Neural crest cell (in vitro differentiated cells): ENCODE results near the gene DGCR8. TPM values are rescaled to one million over a fixed set of nuclear protein-coding genes. Genes with fewer than 3 reads are reported as not detected.

Experiments used
- DNase-seq: peaks from one replicate; pipeline ENCODE4 v3.0.0; 2021; ENCODE audit warnings: low read depth, mixed read lengths, low spot score
- H3K27ac Mint-ChIP-seq: one replicate; pipeline ENCODE4 v1.8.0; 2021; ENCODE audit warnings: mild to moderate bottlenecking, mixed read lengths; ENCODE audit not compliant: unreplicated experiment
- H3K27me3 Mint-ChIP-seq: 2 replicates; pipeline ENCODE4 v1.8.0; 2021; ENCODE audit warnings: low read depth, mild to moderate bottlenecking, mixed read lengths
- H3K36me3 Mint-ChIP-seq: 2 replicates; pipeline ENCODE4 v1.8.0; 2021; ENCODE audit warnings: low read depth, mild to moderate bottlenecking, mixed read lengths
- H3K4me1 Mint-ChIP-seq: 2 replicates; pipeline ENCODE4 v1.8.0; 2021; ENCODE audit warnings: mixed read lengths
- H3K4me3 Mint-ChIP-seq: one replicate; pipeline ENCODE4 v1.8.0; 2021; ENCODE audit warnings: mild to moderate bottlenecking, mixed read lengths
- H3K9me3 Mint-ChIP-seq: 2 replicates; pipeline ENCODE4 v1.8.0; 2021; ENCODE audit warnings: mixed read lengths
- total RNA-seq: library from RNA; stranded (reverse); gene quantifications from 2 replicates; pipeline ENCODE4 v1.2.1, GENCODE V29; 2021
- TF ChIP-seq, protein P1 (sequence below): fragments of 200-600 bp; sonication (generic); conservative IDR thresholded peaks from 2 replicates; pipeline ENCODE4 v1.5.0; 2021; ENCODE audit warnings: antibody characterized with exemption, mild to moderate bottlenecking

Gene DGCR8
- total RNA-seq, 1 donor from 2014 or later: 86.5 TPM

DNA sequence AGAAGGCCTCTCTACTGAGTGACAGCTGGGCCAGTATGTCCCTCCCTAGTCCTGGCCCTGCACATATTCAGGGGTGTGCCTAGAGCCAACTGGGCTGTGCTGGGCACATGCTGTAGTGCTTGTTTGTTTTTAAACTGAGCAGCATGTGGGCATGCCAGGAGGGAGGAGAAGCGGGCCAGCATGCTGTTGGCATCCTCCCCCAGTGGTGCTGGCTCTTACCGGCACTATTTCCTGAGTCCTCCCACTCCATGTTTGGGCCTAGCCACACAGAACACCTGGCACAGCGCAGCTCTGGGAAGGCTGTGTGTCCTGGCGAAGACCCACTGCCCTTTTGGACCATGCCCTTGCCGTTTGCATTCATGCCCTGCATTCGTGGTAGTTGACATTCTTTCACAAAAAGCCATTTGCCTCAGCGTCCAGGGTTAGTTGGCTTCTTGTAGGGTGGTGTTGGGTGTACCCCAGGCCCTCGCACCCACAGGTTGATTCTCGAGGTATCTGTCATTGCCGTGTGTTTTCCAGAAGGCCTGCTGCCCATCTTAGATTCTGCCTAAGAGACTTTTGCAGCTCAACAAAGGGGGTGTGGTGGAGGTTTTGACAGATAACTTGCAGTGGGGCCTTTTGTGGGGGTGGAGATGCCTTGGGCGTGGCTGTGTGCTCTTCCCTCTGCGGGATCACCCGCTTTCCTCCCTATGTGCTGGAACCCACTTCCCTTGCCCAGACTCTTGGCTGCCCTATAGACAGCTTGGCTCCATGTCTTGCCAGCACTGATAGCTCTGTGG, 13.6 kb downstream of the DGCR8 start:
- H3K9me3 Mint-ChIP-seq: no peaks in the 10 kb centered on the region
- no peak overlapping the region for H3K27ac Mint-ChIP-seq
- no peak for DNase-seq
- H3K27me3 Mint-ChIP-seq: no peaks in the 10 kb centered on the region
- H3K4me1 Mint-ChIP-seq: no peaks in the 10 kb centered on the region
- no peak overlapping the region for H3K4me3 Mint-ChIP-seq
- TF ChIP-seq, protein P1, sequence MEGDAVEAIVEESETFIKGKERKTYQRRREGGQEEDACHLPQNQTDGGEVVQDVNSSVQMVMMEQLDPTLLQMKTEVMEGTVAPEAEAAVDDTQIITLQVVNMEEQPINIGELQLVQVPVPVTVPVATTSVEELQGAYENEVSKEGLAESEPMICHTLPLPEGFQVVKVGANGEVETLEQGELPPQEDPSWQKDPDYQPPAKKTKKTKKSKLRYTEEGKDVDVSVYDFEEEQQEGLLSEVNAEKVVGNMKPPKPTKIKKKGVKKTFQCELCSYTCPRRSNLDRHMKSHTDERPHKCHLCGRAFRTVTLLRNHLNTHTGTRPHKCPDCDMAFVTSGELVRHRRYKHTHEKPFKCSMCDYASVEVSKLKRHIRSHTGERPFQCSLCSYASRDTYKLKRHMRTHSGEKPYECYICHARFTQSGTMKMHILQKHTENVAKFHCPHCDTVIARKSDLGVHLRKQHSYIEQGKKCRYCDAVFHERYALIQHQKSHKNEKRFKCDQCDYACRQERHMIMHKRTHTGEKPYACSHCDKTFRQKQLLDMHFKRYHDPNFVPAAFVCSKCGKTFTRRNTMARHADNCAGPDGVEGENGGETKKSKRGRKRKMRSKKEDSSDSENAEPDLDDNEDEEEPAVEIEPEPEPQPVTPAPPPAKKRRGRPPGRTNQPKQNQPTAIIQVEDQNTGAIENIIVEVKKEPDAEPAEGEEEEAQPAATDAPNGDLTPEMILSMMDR: no peak
- peaks cover 41% of the 10 kb centered on the region for H3K36me3 Mint-ChIP-seq

DNA sequence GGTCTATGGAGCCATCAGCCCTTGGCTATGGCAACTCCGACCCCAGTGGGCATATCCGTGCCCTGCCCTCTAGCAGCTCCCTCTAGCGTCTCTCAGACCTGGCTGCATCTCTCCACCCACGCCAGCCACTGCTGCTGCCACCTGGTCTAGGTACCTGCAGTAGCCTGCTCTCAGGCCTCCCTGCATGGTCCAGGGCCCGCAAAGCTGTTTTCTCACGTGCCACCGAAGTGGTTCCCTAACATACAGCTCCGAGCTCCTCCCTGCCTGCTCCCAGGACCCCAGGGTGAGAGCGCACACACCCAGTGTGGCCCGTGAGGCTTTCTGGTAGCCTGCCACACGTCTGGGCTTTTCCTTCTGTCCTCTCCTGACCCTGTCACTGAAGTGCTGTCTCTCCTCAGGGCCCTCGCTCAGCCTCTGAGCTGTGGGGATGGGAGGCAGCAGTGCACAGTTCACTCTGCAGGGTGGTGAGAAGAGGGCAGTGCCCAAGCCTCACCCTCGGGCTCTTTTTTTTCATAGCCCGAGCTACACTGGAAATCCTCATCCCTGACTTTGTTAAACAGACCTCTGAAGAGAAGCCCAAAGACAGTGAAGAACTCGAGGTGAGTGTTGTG, 14.3 kb downstream of the DGCR8 start:
- peaks cover 41% of the 10 kb centered on the region for H3K36me3 Mint-ChIP-seq
- no peak overlapping the region for H3K27ac Mint-ChIP-seq
- no peaks in the 10 kb centered on the region for H3K27me3 Mint-ChIP-seq
- no peak overlapping the region for H3K4me3 Mint-ChIP-seq
- TF ChIP-seq, protein P1: no peak
- DNase-seq: no peak
- no peaks in the 10 kb centered on the region for H3K9me3 Mint-ChIP-seq
- H3K4me1 Mint-ChIP-seq: no peaks in the 10 kb centered on the region

DNA sequence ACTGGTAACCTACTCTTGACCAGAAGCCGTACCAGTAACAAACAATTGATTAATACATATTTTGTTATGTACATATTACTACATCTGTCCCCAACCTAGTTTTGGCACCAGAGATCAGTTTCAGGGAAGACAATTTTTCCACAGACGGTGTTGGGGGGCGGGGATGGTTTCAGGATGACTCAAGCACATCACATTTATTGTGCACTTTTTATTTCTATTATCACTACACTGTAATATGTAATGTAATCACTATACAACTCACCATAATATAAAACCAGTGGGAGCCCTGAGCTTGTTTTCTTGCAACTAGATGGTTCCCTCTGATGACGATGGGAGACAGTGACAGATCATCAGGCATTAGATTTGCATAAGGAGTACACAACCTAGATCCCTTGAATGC, 15.5 kb downstream of the DGCR8 start:
- Mint-ChIP-seq H3K36me3 (peaks cover 38% of the 10 kb centered on the region), H3K4me3 (no peak overlapping the region), H3K27me3 (no peaks in the 10 kb centered on the region), H3K9me3 (no peaks in the 10 kb centered on the region), H3K4me1 (no peaks in the 10 kb centered on the region), H3K27ac (no peak overlapping the region)
- TF ChIP-seq, protein P1: no peak
- DNase-seq: no peak

DNA sequence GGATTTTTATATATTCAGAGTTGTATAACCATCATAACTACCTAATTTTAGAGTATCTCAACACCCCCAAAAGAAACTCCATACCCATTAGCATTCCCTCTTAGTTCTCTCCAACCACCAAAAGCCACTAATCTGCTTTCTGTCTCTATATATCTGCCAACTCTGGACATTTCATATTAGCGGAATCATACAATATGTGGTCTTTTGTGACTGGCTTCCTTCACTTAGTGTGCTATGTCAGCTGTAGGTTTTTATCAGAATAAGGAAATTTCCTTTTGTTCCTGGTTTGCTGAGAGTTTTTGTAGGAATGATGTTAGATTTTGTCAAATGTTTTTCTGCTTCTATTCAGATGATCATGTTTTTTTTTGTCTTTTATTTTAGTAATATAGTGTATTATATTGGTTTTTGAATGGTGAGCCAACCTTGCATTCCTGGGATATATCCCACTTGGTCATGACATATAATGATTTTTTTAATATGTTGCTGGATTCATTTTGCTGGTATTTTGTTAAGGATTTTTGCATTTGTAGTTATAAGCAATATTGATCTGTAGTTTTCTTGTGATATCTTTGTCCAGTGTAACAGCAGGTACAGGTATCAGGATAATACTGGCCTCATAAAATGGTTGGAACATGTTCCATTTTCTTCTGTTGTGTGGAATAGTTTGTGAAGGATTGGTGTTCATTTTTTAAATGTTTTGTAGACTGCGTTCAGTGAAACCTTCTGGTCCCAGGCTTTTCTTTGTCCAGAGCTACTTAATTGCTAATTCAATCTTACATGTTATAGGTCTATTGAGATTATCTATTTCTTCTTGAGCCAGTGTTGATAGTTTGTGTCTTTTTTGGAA, 16.8 kb downstream of the DGCR8 start:
- H3K4me1 Mint-ChIP-seq: no peaks in the 10 kb centered on the region
- H3K27ac Mint-ChIP-seq: no peak overlapping the region
- TF ChIP-seq, protein P1: no peak
- H3K36me3 Mint-ChIP-seq: peaks cover 32% of the 10 kb centered on the region
- H3K4me3 Mint-ChIP-seq: no peak overlapping the region
- no peak for DNase-seq
- no peaks in the 10 kb centered on the region for H3K9me3 Mint-ChIP-seq
- no peaks in the 10 kb centered on the region for H3K27me3 Mint-ChIP-seq

DNA sequence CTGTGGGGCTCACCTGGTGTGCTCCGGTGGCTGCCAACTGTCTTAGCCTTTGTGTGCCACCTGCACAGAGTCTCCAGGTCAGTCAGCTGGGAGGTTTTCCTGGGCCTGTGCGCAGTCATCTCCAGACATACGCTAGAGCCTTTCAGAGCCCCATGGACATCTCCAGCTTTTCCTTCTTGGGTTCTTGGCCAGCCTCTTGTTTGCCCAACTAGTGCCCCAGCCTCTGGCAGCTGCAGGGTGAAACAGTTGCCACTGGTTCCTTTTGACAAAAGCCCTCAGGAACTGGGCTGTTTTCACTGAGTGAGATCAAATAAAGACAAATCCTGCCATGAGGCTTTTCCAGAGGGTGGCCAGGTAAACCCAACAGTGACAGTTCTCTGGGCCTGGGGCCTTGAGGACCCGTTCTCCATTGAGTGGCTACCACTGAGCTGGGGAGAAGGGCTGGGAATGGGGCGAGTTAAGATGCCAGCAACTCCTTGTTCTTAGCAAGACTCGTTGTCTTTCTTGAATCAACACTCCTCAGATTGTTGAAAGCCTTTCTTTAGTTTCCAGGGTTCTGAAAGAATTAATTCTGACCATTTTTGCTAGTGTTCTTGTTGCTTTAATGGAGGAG, 19.2 kb downstream of the DGCR8 start:
- TF ChIP-seq, protein P1: no peak

More for the DNA sequence above, 19.2 kb downstream of the DGCR8 start:
- no peak overlapping the region for H3K27ac Mint-ChIP-seq
- H3K9me3 Mint-ChIP-seq: no peaks in the 10 kb centered on the region
- H3K36me3 Mint-ChIP-seq: peaks cover 34% of the 10 kb centered on the region
- no peak for DNase-seq
- no peaks in the 10 kb centered on the region for H3K27me3 Mint-ChIP-seq
- H3K4me3 Mint-ChIP-seq: no peak overlapping the region
- no peaks in the 10 kb centered on the region for H3K4me1 Mint-ChIP-seq
